Measurements from ENCODE around the gene ROCK2.

DNA sequence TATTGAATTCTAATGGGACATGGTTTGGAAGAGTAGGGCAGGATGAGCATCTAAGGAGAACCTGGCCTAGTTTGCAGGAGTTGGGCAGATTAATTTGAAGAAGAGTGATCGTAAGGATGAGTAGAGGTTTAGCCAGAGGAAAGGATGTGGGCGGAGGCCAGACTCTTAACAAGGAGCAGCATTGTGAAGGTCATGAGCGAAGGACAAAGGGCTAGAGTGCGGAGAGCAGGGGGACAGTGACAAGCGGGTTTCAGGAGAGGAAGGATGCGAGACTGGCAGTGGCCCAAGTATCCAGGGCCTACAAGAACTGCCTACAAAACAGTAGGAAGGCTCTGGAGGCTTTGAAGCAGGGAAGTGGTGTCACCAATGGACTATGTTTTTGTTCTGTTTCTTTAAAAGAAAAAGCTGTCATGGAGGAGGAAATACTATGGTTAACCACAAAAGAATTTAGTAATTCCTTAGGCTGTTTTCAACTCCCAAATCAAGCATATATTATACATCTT lies 169.1 kb downstream of the ROCK2 start:
- no peak for TF ChIP-seq POLR2A (IDR thresholded peaks at IDR 0.05)
- TF ChIP-seq POLR2AphosphoS5 (IDR thresholded peaks at IDR 0.05), result no peak
- TF ChIP-seq, protein P1, sequence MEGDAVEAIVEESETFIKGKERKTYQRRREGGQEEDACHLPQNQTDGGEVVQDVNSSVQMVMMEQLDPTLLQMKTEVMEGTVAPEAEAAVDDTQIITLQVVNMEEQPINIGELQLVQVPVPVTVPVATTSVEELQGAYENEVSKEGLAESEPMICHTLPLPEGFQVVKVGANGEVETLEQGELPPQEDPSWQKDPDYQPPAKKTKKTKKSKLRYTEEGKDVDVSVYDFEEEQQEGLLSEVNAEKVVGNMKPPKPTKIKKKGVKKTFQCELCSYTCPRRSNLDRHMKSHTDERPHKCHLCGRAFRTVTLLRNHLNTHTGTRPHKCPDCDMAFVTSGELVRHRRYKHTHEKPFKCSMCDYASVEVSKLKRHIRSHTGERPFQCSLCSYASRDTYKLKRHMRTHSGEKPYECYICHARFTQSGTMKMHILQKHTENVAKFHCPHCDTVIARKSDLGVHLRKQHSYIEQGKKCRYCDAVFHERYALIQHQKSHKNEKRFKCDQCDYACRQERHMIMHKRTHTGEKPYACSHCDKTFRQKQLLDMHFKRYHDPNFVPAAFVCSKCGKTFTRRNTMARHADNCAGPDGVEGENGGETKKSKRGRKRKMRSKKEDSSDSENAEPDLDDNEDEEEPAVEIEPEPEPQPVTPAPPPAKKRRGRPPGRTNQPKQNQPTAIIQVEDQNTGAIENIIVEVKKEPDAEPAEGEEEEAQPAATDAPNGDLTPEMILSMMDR (IDR thresholded peaks at IDR 0.05), result no peak

Data from sigmoid colon (tissue), 4 donors.